Astrocyte (in vitro differentiated cells and primary cell): Measurements from ENCODE around the gene SSX2IP. TPM values are rescaled to one million over a fixed set of nuclear protein-coding genes. Genes with fewer than 3 reads are reported as not detected.

Experiments
- DNase-seq: peaks from one replicate; pipeline ENCODE4 v3.0.0-alpha.2; 2010; ENCODE audit warnings: low read depth
- FAIRE-seq: peaks from 2 replicates; lab custom pipeline; 2011; peaks lifted over from hg19 to GRCh38; lab: Jason Lieb, UNC
- H2AFZ ChIP-seq: 2 replicates; pipeline ENCODE4 v1.6.0; 2012; ENCODE audit warnings: low read depth, low read length, inconsistent platforms
- H3K27ac ChIP-seq: 2 replicates; pipeline ENCODE4 v1.5.1; 2011; ENCODE audit warnings: low read depth, low read length, inconsistent platforms
- H3K27me3 ChIP-seq: 2 replicates; pipeline ENCODE4 v1.6.0; 2011; ENCODE audit warnings: low read length, inconsistent platforms; ENCODE audit not compliant: insufficient read depth
- H3K36me3 ChIP-seq: 2 replicates; pipeline ENCODE4 v1.5.1; 2011; ENCODE audit warnings: low read length, inconsistent platforms; ENCODE audit not compliant: insufficient read depth
- H3K4me1 ChIP-seq: 2 replicates; pipeline ENCODE4 v1.5.1; 2011; ENCODE audit warnings: low read length, inconsistent platforms; ENCODE audit not compliant: insufficient read depth
- H3K4me2 ChIP-seq: 2 replicates; pipeline ENCODE4 v1.6.0; 2012; ENCODE audit warnings: low read length, inconsistent platforms
- H3K4me3 ChIP-seq: 2 replicates; pipeline ENCODE4 v1.5.1; 2011; ENCODE audit warnings: low read depth, mild to moderate bottlenecking, low read length, inconsistent platforms; ENCODE audit not compliant: insufficient read depth
- H3K79me2 ChIP-seq: 2 replicates; pipeline ENCODE4 v1.6.0; 2012; ENCODE audit warnings: mild to moderate bottlenecking, low read length, inconsistent platforms; ENCODE audit not compliant: insufficient read depth
- H3K9ac ChIP-seq: 2 replicates; pipeline ENCODE4 v1.6.0; 2012; ENCODE audit warnings: mild to moderate bottlenecking, low read length, inconsistent platforms
- H3K9me3 ChIP-seq: 2 replicates; pipeline ENCODE4 v1.5.1; 2012; ENCODE audit warnings: low read depth, mild to moderate bottlenecking, low read length, inconsistent platforms; ENCODE audit not compliant: insufficient read depth
- H4K20me1 ChIP-seq: 2 replicates; pipeline ENCODE4 v1.6.0; 2012; ENCODE audit warnings: low read length, inconsistent platforms; ENCODE audit not compliant: insufficient read depth
- H3K27ac Mint-ChIP-seq: one replicate; pipeline ENCODE4 v1.8.0; 2021; ENCODE audit warnings: mild to moderate bottlenecking, mixed read lengths; ENCODE audit not compliant: unreplicated experiment
- H3K27me3 Mint-ChIP-seq: one replicate; pipeline ENCODE4 v1.8.0; 2021; ENCODE audit warnings: low read depth, mixed read lengths; ENCODE audit not compliant: unreplicated experiment
- H3K36me3 Mint-ChIP-seq: one replicate; pipeline ENCODE4 v1.8.0; 2021; ENCODE audit warnings: low read depth, mixed read lengths; ENCODE audit not compliant: unreplicated experiment
- H3K4me1 Mint-ChIP-seq: one replicate; pipeline ENCODE4 v1.8.0; 2021; ENCODE audit warnings: low read depth, mixed read lengths; ENCODE audit not compliant: unreplicated experiment
- H3K4me3 Mint-ChIP-seq: one replicate; pipeline ENCODE4 v1.8.0; 2021; ENCODE audit warnings: mild to moderate bottlenecking, moderate library complexity, mixed read lengths; ENCODE audit not compliant: unreplicated experiment
- H3K9me3 Mint-ChIP-seq: one replicate; pipeline ENCODE4 v1.8.0; 2021; ENCODE audit warnings: mild to moderate bottlenecking, mixed read lengths; ENCODE audit not compliant: unreplicated experiment
- EZH2 ChIP-seq: IDR thresholded peaks from 2 replicates; pipeline ENCODE4 v1.6.1; 2012; ENCODE audit warnings: mild to moderate bottlenecking, low read length, inconsistent platforms; ENCODE audit not compliant: insufficient read depth
- total RNA-seq: library from RNA; stranded (reverse); gene quantifications from 2 replicates; pipeline ENCODE4 v1.2.1, GENCODE V29; 2021
- TF ChIP-seq, protein P1 (sequence below): IDR thresholded peaks from 2 replicates; pipeline ENCODE4 v1.5.1; 2011; ENCODE audit warnings: low read depth, mild to moderate bottlenecking, inconsistent platforms, low read length, moderate library complexity; ENCODE audit not compliant: insufficient read depth

The SSX2IP gene
- total RNA-seq, 1 donor from 2014 or later: 13.4 TPM

DNA sequence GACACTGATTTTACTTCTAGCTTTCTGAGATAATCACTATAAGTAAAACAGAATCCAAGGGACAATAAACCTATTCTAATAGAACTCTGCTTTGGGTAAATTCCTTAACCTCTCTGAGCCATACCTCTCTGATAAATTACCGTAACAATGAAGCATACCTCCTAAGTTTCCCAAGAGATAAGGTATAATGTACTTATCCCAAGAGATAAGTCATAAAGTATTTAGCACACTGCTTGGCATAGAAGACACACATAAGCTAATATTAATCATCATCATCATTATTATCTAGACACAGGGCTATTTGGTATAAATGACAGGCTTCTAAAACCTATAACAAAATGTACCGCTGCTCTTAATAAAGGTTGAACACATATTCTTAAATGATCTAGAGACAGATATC, 16.2 kb downstream of the SSX2IP start:
- no peaks in the 10 kb centered on the region for H3K27me3 Mint-ChIP-seq
- DNase-seq (no peak), FAIRE-seq (no peak)
- Histone ChIP-seq H3K79me2 (peaks cover 6% of the 10 kb centered on the region), H3K36me3 (no peaks in the 10 kb centered on the region), H3K4me2 (no peak overlapping the region), H3K4me3 (no peak overlapping the region), H3K27ac (no peak overlapping the region), H2AFZ (no peak overlapping the region), H3K4me1 (no peaks in the 10 kb centered on the region), H3K9me3 (no peaks in the 10 kb centered on the region), H3K27me3 (no peaks in the 10 kb centered on the region), H4K20me1 (no peaks in the 10 kb centered on the region), H3K9ac (no peak overlapping the region)
- peaks cover 2% of the 10 kb centered on the region for H3K36me3 Mint-ChIP-seq
- no peak overlapping the region for H3K4me3 Mint-ChIP-seq
- H3K4me1 Mint-ChIP-seq: peaks cover 3% of the 10 kb centered on the region
- TF ChIP-seq EZH2: no peak
- TF ChIP-seq, protein P1, sequence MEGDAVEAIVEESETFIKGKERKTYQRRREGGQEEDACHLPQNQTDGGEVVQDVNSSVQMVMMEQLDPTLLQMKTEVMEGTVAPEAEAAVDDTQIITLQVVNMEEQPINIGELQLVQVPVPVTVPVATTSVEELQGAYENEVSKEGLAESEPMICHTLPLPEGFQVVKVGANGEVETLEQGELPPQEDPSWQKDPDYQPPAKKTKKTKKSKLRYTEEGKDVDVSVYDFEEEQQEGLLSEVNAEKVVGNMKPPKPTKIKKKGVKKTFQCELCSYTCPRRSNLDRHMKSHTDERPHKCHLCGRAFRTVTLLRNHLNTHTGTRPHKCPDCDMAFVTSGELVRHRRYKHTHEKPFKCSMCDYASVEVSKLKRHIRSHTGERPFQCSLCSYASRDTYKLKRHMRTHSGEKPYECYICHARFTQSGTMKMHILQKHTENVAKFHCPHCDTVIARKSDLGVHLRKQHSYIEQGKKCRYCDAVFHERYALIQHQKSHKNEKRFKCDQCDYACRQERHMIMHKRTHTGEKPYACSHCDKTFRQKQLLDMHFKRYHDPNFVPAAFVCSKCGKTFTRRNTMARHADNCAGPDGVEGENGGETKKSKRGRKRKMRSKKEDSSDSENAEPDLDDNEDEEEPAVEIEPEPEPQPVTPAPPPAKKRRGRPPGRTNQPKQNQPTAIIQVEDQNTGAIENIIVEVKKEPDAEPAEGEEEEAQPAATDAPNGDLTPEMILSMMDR: no peak
- H3K9me3 Mint-ChIP-seq: no peaks in the 10 kb centered on the region
- no peak overlapping the region for H3K27ac Mint-ChIP-seq

DNA sequence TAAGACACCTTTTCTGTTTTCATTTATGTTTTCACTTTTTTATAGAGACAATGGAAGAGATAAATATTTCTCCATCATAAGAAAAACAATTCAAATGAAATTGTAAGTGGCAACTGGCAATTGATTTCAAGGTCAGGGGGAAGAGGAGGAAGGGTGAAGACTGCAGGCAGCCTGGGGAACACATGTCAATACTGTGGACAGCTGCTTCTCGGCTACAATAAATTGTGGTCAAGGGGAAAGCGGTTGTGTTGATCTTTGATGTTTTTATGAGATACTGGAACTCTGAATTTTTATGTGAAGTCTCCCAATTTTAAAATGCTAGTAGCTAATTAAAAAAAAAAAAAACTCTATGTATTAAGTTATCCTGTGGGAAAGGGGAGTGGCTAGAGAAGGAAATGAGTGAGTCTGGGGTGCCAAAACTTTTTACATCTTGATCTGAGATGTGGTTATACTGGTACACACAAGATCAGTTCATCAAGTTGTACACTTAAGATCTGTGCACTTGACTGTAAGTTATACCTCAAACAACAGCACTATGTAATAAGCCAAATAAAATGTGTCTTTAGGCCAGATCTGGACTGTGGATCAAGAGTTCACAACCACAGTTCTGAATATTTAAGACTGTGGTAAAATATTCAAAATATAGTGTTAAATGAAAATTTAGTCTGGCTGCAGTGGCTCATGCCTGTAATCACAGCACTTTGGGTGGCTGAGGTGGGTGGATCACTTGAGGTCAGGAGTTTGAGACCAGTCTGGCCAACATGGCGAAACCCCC, 18.0 kb downstream of the SSX2IP start:
- Histone ChIP-seq H3K36me3 (no peaks in the 10 kb centered on the region), H3K4me3 (no peak overlapping the region), H3K79me2 (peaks cover 6% of the 10 kb centered on the region), H3K27ac (no peak overlapping the region), H3K27me3 (no peaks in the 10 kb centered on the region), H3K4me2 (no peak overlapping the region), H2AFZ (no peak overlapping the region), H4K20me1 (no peaks in the 10 kb centered on the region), H3K9me3 (no peaks in the 10 kb centered on the region), H3K9ac (no peak overlapping the region), H3K4me1 (no peaks in the 10 kb centered on the region)
- no peak for FAIRE-seq
- no peaks in the 10 kb centered on the region for H3K9me3 Mint-ChIP-seq
- H3K27me3 Mint-ChIP-seq: no peaks in the 10 kb centered on the region
- no peaks in the 10 kb centered on the region for H3K36me3 Mint-ChIP-seq
- TF ChIP-seq, protein P1: no peak
- TF ChIP-seq EZH2: no peak
- no peak overlapping the region for H3K4me3 Mint-ChIP-seq
- H3K27ac Mint-ChIP-seq: no peak overlapping the region
- peaks cover 3% of the 10 kb centered on the region for H3K4me1 Mint-ChIP-seq
- DNase-seq: peak; percentile 26

DNA sequence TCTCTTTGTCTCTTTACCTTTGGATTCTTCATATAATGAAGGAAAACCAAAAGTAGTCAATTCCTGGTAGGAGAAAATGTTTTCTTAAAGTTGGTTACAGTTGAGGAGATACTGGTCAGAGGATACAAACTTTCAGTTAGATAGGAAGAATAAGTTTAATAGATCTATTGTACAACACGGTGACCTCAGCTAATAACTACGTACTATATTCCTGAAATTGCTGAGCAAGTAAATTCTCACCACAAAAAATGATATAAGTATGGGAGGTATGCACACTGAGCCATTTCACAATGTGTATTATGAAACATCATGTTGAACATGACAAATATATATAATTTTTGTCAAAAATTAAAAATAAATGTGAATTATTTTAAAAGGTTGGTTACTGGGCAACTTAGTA, 20.4 kb downstream of the SSX2IP start:
- peak; percentile 23 for FAIRE-seq
- H3K27ac ChIP-seq: no peak overlapping the region
- no peak overlapping the region for H3K9ac ChIP-seq
- H3K4me3 ChIP-seq: no peak overlapping the region
- peaks cover 6% of the 10 kb centered on the region for H3K79me2 ChIP-seq
- no peak overlapping the region for H2AFZ ChIP-seq
- Mint-ChIP-seq H3K27ac (no peak overlapping the region), H3K4me3 (no peak overlapping the region), H3K36me3 (no peaks in the 10 kb centered on the region), H3K4me1 (peaks cover 5% of the 10 kb centered on the region), H3K9me3 (no peaks in the 10 kb centered on the region), H3K27me3 (no peaks in the 10 kb centered on the region)
- peaks cover 3% of the 10 kb centered on the region for H3K4me1 ChIP-seq
- no peak for DNase-seq
- no peak for TF ChIP-seq EZH2
- TF ChIP-seq, protein P1: no peak
- H3K4me2 ChIP-seq: no peak overlapping the region
- no peaks in the 10 kb centered on the region for H3K36me3 ChIP-seq
- no peaks in the 10 kb centered on the region for H3K9me3 ChIP-seq
- H4K20me1 ChIP-seq: no peaks in the 10 kb centered on the region
- H3K27me3 ChIP-seq: no peaks in the 10 kb centered on the region
